GM12874 (cell line): ENCODE results near the gene PRIMPOL.

Source experiments
- CTCF ChIP-seq: IDR thresholded peaks from 2 replicates; pipeline ENCODE4 v1.5.1; 2011; ENCODE audit warnings: low read depth, mild to moderate bottlenecking, control low read depth, low read length, moderate library complexity; ENCODE audit not compliant: insufficient read depth

PRIMPOL gene

GRCh38 chr4:184697956-184698355 is 48.4 kb downstream of the PRIMPOL start:
- TF ChIP-seq CTCF, result no peak

- TF ChIP-seq CTCF, result no peak
Measured at GRCh38 chr4:184699941-184700340, 50.4 kb downstream of the PRIMPOL start.

GRCh38 chr4:184702114-184702513 is 52.6 kb downstream of the PRIMPOL start:
- no peak for TF ChIP-seq CTCF

- no peak for TF ChIP-seq CTCF
Measured at GRCh38 chr4:184705692-184706091, 56.2 kb downstream of the PRIMPOL start.

- TF ChIP-seq CTCF, result no peak
Measured at GRCh38 chr4:184706453-184706852, 56.9 kb downstream of the PRIMPOL start.

GRCh38 chr4:184712322-184712721 is 62.8 kb downstream of the PRIMPOL start:
- no peak for TF ChIP-seq CTCF

GRCh38 chr4:184713887-184714286 is 64.3 kb downstream of the PRIMPOL start:
- no peak for TF ChIP-seq CTCF

GRCh38 chr4:184715526-184715925 is 66.0 kb downstream of the PRIMPOL start:
- TF ChIP-seq CTCF, result no peak
